Renal cortex interstitium (tissue), 11 donors: ENCODE measurements around the gene CORO1C. TPM values are rescaled to one million over a fixed set of nuclear protein-coding genes. Genes with fewer than 3 reads are reported as not detected.

Experiments used
- DNase-seq, 11 donors: peaks; one replicate each; pipeline ENCODE4 v3.0.0-alpha.2; 2013; ENCODE audit warnings: low read depth in 9 of 11, low spot score in 4 of 11; ENCODE audit errors: extremely low read depth in 1 of 11
- polyA plus RNA-seq, 3 donors: library from polyadenylated mRNA; unstranded; fragments of 120-200 nt; gene quantifications; one replicate each; pipeline ENCODE4 v1.2.1, GENCODE V29; 2013; ENCODE audit not compliant: insufficient read length in 3 of 3

The CORO1C gene
- polyA plus RNA-seq, 3 donors = 56.2 to 65.8 (median 60.5) TPM

GRCh38 chr12:108712165-108712924 lies 19.0 kb downstream of the CORO1C start:
- no peak for DNase-seq

DNA sequence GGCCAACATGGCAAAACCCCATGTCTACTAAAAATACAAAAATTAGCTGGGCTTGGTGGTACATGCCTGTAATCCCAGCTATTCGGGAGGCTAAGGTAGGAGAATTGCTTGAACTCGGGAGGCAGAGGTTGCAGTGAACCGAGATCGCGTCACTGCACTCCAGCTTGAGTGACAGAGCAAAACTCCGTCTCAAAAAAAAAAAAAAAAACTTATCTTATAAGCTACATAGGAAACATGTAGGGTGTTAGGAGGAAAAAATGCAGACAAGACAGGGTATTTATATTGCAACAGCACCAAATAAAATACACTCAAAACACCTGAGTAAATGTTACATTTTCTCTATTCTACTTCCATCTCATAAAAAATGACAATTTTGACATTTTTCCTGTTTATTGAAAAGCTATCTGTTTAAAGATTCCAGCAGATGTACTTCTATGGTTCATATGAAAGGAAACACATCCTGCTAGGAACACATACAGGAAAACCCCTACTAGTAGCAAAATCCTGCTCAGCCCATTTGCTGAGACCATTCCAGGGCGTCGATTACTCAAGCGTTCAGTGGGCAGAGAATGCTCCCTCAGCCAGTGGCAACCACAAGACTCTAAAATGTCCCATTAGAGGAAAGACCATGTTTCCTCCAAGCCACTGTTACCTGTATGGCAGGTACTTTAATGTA lies 19.7 kb downstream of the CORO1C start:
- DNase-seq = no peak

- DNase-seq = no peak
These were observed 21.6 kb downstream of the CORO1C start for GRCh38 chr12:108709697-108710096.

GRCh38 chr12:108704527-108704926 lies 26.8 kb downstream of the CORO1C start:
- DNase-seq = no peak

DNA sequence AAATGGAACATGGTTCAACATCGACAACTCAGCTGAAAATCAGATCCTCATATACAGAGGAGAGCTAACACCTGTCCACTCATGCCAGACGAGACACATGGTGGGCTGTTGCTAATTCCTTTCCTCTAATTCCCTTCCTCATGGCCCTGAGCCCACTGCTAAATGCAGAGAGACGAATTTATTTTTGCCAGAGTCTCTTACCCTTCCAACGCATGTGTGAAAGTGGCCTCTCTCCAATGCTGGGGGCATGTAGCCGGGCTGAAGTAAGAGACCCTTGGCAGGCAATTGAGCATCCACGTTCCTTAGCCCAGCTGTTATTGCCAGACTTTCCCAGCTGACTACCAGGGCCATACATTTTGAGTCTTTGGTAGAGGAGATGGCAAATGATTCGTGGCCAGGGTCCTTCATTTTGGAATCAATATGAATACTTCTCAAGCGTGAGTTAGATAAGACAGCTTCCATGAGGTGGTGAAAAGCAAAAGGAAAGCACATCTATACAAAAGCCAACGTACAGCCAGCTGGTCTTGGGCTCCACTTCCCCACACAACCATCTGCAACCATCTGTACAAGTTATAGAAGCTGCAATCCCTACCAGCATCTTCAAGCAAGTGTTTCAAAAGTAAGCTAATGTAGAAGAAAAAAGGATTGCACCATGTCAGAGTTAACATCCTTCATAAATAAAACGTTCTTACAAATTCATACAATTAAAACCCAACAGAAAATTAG lies 28.6 kb downstream of the CORO1C start:
- no peak for DNase-seq

DNA sequence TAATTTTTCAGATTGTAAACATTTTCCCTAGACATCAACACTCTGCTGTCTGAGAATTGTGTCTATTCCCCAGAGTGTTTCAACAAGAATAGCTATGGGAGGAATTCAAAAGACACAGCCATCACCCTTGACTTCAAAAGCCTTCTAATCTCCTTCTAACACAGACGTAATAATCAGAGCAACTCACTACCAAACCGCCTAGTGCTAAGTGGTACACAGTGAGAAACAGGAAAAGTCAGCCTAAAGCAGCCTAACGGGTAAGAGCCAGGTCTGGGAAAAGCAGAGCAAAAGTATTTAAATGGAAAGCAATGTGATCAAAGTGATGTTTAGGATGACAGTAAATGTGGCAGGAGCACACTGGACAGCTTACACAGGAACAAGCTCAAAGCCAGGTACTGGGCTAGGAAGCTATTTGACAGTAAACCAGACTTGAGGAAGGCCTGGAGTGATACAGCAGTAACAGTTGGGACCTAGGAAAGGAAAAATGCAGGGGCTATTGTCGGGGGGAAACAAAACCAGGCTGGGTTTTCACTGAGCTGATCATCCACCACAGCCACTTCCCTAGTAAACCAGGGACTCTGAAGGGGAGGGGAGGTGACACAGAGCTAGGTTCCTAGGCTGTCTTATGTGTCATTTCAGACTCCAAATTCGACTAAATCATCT lies 29.4 kb downstream of the CORO1C start:
- DNase-seq = no peak

DNA sequence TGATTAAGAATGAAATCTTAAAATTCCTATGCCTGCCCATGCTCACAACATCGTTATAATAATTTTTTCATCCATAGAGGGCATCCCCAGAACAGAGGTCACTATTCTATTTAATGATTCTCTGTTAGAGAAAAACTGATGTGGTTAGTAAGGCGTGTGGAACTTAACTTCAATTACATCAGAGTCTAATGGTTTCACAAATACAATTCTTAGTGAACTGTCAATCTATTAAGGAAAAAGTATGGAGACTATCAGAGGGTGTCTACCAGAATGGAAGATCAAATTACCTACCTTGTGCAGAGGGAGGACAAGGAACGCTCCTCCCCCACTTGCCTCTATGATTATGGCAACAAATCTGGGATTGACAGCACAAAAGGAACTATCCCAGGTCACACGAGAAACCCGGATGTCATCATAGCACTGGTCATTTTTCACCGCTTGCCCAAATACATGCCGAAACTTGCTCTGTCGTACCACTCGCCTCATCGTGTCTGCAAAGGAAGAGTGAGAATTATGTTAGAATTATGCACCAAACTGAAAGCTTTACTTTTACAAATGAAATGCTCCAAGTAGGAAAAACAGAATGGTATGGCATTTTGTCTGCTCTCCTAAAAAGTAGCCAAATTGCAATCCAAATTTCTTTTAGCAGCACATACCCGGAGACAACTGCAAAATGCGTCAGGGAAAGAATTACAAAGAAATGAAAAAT lies 30.3 kb downstream of the CORO1C start:
- DNase-seq = no peak

DNA sequence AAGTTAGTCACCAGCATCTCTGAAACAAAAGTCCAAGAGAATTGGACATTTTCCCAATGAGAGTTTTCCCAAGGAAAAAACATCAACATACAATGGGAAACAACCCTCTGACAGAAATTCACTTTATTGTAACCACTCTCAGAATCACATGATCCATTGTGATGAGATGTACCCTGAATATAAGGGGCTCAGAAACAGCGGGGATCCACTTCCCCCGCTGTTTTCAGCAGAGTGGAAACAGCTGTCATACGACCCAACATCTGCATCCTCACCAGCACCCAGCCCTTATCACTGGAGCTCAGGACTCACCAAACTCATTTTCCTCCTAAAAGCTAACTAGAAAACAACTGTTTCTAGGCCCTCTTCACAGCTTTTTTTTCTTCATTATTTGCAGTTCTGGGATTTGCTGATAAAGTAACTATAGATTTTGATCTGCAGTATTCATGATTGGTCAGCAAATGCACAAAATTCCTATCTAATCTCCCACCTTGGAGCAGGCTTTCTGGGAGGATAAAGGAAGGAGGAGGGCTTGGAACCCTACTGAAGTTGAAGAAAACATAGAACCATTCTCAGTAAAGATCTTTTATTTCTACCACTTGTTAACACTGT lies 31.3 kb downstream of the CORO1C start:
- no peak for DNase-seq

- no peak for DNase-seq
These were observed 33.4 kb downstream of the CORO1C start for GRCh38 chr12:108697905-108698304.

DNA sequence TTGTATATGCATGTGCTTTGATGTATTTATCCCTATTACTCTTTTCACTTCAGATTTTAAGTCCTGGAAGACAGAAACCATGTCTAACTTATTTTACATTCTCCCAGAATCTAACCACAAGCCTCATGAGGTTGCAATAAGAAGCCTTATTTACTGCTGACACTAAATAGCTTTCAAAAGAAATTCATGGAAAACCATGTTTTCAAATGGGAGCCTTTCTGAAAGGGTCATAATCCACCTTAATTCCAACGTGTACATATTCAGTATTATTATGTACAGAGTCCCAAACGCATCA lies 34.4 kb downstream of the CORO1C start:
- DNase-seq = no peak

DNA sequence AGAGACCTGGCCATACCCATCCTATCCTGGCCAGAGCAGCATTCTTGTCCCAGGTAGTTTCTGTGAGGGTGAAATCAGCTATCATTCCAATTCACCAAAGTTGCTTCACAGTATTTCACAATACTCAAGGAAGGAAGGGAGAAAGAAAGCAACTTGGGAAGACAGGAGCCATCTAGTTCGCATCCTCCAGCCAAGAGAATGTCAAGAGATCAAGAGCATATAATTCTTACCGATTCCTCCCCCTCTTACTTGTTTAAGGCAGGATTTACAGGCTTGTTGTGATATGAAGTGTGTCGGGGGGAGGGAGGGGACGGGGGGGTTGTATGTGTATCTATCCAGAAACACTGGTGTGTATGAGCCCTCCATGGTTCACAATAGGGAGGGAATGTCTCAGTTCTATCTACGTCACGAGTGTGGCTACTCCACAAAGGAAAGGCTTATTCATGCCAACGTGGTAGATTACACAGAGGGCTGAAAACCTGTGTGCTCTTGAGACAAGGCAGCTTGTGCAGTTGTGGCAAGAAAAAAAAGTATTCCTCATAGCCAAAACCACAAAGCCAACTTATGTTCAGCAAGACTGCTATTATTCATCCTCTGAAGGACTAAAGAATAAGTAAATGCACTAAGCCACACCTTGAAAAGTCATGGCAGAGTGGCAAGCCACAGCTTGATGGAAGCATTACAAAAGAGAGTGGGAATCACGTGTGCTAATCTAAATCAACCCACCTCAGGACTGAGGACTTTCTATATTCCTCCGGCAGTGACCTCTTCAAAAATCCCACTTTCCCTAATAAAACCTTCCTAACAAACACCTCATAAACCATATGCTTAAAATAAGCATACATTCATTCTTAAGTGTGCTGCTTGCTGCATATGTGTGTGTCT lies 35.0 kb downstream of the CORO1C start:
- DNase-seq = peak in 1 of 11 donors; percentile 12

GRCh38 chr12:108694812-108695278 lies 36.5 kb downstream of the CORO1C start:
- no peak for DNase-seq

- DNase-seq = no peak
These were observed 37.6 kb downstream of the CORO1C start for GRCh38 chr12:108693751-108694150.

- no peak for DNase-seq
These were observed 38.1 kb downstream of the CORO1C start for GRCh38 chr12:108693186-108693730.

DNA sequence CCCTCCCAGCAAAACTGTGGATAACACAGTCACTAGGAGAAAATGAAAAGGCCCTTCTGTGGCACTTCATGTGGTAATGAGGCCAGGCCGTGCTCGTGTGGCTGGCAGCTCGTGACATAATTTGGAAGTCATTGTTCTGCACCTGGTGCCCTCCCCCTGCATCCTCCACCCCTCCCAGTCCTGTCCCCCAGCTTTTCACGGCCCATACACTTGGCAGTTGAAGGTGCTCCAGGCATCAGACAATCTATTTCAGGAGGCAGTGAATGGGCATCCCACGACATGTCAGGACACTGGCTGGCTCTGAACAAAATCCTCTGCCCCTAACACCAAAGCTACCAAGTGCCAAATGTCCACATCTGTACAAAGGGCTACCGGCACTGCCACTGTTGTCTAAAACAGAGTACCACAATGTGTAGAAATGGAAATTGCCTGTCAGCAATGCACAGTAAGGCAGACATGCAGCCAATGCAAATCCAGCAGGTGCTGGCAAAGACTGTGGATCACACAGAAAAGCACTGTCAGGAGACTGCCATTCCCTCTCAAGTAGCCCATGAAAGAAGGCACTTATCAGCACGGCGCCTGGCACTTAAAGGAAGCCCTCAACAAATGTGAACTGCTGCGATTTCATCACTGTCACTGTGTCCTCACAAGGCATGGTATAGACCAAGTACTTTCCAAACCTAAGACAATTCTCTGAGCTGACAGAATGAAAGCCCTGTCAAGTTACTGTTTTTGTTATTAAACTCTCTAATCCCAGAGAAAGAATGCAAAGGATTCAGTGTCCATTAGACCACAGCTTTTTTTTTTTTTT lies 39.1 kb downstream of the CORO1C start:
- DNase-seq = no peak

DNA sequence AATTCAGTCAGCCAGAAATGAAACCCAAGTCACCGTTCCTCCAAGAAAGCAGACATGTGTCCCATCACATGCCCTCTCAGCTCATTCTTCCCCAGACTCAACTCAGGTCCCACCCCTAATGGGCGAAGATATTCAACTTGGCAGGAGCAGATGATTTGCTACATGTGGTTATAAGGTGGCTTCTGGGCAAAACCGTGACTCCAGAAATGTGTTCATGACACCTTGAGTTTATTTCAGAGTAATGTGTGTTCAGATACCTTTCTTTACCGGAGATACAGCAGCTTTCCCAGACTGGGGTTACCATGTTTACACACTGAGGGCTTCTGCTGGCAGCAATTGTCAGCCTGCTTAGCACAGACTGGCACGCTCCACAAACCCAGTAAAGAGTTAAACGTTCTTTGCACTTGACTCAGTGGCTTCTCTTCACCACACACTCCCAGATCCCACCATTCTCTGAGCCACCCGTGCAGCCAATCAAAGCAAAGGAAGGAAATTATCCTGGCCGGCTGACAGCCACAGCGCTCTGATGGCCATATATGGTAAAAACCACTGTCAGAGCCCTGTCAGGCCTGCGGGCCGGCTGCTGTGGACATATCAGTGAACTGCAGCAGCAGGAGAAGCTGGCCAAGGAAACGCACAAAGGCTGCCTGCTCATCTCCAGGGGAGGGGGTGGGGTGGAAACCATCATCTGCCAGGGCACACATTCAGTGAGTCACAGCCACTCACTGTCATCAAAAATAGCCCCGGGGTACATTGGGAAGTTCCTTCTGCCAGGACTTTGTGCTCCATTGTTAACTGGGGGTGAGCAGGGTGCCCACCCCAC lies 39.9 kb downstream of the CORO1C start:
- peak; percentile 68 to 91 (median 83) for DNase-seq
